RPMI7951 (cell line): ENCODE data around the gene TPSG1. TPM values are rescaled to one million over a fixed set of nuclear protein-coding genes. Genes with fewer than 3 reads are reported as not detected.

ENCODE experiments used
- DNase-seq: peaks from one replicate; pipeline ENCODE4 v3.0.0-alpha.2; 2012; ENCODE audit warnings: low read depth
- total RNA-seq: library from RNA; depleted of rRNA; stranded (reverse); fragments of >200 nt; shearing (Covaris generic); gene quantifications from 2 replicates; pipeline ENCODE4 v1.2.3, GENCODE V29; 2014; rRNA removed

The TPSG1 gene
- total RNA-seq, 1 experiment from 2014 or later = 0.24 TPM

DNA sequence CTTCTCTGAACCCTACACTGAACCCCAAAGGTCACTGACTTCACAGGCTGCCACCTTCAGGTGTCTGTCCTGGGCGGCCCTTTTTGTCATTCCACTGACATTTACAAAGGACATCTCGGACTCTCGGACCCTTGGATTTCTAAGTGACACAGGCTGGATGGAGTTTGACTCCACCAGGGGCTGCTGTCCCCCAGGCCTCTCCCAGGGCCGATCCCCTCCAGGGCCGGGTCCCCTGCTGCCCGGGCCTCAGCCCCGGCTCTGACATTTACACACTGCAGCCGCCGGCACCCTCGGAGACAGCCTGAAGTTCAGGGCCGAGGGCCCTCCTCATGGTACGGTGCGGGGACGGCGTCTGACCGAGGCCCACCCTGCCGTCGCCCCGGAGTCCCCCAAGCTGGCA, 48.0 kb downstream of the TPSG1 start:
- no peak for DNase-seq

DNA sequence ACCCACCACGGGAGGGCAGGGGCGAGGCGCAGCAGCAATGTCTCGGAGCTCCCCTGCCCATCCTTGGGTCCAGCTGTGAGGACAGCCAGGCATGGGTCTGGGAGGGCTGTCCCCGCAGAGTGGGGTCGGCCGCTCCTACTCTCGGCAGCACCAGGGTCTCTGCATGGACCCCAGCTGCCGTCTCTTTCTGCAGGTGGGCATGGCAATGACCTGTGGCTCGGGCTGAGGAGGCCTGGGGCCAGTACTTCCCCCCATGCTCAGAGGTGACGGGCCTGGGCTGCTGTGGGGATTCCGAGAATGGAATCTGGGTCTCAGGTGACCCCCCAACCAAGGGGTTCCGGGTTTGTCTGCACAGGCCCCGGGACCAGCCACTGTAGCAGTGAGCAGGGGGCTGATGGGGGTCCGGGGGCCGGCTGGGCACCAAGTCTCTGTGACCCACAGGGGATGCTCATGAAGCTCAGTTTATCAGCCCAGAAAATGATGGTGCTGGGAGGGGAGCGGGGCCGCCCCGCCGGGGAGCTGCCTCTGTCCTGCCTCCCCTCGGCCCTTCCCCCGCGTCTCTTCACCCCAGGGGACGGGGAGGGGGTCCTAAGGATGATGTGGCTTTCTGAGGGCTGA, 48.7 kb downstream of the TPSG1 start:
- DNase-seq = no peak

DNA sequence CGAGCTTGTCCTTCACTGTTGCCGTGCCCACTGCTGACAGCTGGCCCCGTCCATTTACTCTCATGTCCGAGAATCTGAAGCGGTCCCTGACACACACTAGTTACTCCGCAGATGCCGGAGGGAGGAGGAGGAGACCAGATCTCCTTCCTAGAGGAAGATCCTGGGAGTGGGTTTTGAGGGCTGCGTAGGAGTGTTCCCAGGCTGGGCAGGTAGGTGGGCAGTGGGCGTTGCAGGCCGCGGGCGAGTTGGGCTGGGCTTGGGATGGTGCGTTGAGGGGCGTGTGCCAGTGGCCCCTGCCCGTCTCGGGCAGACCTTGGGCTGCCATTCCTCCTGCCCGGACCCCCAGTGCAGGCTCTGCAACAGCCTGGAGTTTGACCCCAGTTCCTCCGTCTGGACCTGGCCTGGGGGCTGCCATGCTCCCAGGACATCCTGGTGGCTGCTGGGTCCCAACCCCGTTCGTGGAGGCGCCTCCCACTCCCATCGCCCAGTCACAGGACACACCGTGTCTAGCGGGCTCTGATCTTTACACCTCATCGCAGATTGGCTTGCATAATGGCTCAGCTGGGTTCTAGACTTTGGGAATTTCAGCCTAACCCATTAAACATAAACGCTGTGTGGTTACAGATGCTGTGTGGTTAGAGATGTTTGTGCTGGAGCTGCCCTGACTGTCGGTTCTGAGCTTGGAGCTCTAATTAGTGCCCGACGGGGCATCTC, 49.3 kb downstream of the TPSG1 start:
- DNase-seq = no peak

DNA sequence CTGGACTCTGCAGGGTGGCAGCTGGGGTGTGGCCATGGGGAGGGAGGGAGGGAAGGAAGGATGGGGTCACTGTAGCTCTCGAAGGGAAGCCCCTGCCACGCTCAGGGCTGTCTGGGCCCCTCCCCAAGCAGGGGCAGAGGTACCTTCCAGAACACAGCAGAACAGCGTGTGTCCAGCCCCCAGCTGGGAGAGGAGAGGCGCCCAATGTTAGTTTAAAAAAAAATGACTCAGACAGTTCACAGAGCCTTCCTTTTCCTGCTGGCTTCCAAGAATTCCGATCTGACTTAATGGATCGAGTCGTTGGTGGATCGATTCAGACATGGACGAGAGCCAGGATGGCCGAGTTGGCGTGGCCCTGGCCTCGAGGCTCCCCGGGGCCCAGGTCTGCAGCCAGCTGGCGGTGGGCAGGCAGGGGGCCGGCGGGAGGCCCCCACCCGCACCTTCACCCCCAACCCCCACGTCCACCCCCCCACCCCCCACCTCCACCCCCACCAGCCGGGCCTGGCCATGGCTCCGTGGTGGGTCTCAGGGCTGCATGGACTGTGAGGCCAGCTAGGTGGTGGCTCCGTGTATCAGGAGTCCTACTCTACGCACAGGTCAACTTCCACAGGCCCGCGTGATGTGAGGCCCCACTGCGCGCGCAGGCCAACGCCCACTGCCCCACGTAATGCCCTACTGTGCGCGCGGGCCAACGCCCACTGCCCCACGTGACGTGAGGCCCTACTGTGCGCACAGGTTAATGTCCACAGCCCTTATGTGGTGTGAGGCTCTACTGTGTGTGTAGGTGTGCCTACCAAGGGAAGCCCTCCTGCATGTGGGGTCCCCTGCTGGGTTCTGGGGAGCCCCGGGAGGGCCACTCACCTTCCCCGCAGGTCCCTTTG, 50.4 kb downstream of the TPSG1 start:
- no peak for DNase-seq

DNA sequence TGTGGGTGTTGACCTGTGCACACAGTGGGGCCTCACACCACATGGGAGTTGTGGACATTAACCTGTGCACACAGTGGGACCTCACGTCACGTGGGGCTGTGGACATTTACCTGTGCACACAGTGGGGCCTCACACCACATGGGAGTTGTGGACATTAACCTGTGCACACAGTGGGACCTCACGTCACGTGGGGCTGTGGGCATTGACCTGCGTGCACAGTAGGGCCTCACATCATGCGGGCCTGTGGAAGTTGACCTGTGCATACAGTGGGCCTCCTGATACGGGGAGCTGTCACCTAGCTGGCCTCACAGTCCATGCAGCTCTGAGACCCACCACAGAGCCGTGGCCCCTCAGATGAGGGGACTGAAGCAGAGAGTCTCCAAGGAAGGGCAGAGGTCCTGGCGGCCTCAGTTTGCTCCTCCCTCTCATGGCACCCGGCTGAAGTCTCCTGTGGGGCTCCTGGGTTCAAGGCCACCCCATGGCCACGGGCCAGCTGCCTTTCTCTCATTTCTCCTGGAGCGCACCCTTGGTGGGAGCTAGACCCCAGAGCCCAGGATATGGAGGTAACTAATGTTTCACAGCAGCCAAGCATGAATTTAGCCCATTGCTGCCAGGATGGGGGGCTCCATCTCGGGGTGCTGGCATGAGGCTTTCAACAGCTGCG, 51.1 kb downstream of the TPSG1 start:
- no peak for DNase-seq

DNA sequence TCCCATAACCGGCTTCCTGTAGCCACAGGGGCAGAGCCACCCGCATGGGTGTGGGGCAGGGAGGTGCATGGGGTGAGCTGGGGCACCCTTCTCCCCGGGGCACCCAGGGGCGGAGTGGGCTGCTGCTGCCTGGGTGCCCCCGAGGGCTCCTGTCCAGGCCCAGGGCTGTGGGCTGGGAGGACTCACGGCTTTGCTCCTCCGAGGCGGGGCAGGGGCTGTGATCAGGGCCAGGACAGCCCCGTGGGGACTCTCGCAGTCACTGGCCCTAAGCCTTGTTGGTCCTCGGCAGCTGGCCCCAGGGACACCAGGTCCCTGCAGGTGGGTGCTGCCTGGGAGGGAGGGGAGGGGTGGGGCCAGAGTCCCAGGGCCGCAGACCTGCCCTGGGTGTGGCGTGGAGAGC, 52.4 kb downstream of the TPSG1 start:
- DNase-seq = no peak

DNA sequence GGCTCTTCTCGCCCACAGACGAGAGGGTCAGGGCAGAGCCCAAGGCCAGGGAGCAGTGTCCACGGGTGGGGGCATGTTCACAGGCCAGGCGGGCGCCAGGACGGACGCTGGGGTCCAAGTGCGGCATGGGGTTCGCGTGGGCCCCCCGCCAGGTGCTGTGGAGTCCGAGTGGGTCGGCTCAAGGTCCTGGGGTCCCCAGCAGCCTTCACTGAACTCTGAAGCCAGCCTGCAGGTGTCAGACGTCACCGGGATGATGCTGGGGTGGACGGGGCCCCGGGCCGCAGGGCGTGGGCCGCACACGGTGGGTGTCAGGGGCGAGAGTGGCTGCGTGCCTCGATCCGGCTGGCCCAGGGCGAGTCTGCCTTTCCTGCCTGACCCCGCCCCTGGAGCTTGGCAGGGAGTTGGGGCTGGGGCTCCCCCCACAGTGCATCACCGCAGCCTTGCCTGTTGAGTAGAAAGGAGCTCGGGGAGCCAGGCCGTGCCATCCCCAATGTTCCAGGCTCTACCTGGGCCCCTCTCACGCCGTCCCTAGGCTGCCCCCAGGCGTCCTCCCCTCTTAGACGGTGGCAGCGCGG, 53.1 kb downstream of the TPSG1 start:
- DNase-seq = no peak

Other genes with a start within 250 kb of the TPSG1 start
- 0.10 TPM in 1 of 2 replicates, not detected in the other for gene SOX8, start 243.5 kb downstream of the TPSG1 start, total RNA-seq
- not detected in 2 replicates for gene SSTR5, start 152.5 kb downstream of the TPSG1 start, total RNA-seq
- gene C1QTNF8, start 129.0 kb downstream of the TPSG1 start, total RNA-seq = not detected in 2 replicates
- gene CACNA1H, start 72.2 kb downstream of the TPSG1 start, total RNA-seq = not detected in 2 replicates
- not detected in 2 replicates for gene TPSB2, start 4.9 kb upstream of the TPSG1 start, total RNA-seq
- gene TPSAB1, start 15.4 kb upstream of the TPSG1 start, total RNA-seq = 0.39 and 0.72 TPM in 2 replicates
- not detected in 2 replicates for gene TPSD1, start 30.8 kb upstream of the TPSG1 start, total RNA-seq
- 50.4 and 53.6 TPM in 2 replicates for gene UBE2I, start 84.4 kb upstream of the TPSG1 start, total RNA-seq
- gene BAIAP3, start 108.4 kb upstream of the TPSG1 start, total RNA-seq = 1.2 and 2.4 TPM in 2 replicates
- 50.0 and 65.5 TPM in 2 replicates for gene TSR3, start 126.6 kb upstream of the TPSG1 start, total RNA-seq
- gene GNPTG, start 126.7 kb upstream of the TPSG1 start, total RNA-seq = 27.8 and 42.1 TPM in 2 replicates
- 4.8 and 8.8 TPM in 2 replicates for gene UNKL, start 189.4 kb upstream of the TPSG1 start, total RNA-seq
- 25.1 and 30.1 TPM in 2 replicates for gene UQCC4, start 195.5 kb upstream of the TPSG1 start, total RNA-seq
- gene PERCC1, start 205.8 kb upstream of the TPSG1 start, total RNA-seq = not detected in 2 replicates
- gene CCDC154, start 219.3 kb upstream of the TPSG1 start, total RNA-seq = not detected in 2 replicates
- 33.3 and 38.6 TPM in 2 replicates for gene CLCN7, start 249.8 kb upstream of the TPSG1 start, total RNA-seq